HepG2 (cell line): ENCODE measurements around the gene DPP6. TPM values are rescaled to one million over a fixed set of nuclear protein-coding genes. Genes with fewer than 3 reads are reported as not detected.
"Not testable (repeated sequence)": the region's sequence is repeated elsewhere in the genome, so short reads cannot be mapped to it uniquely, and the experiment has no call there.

Experiments
- ATAC-seq: fragments of 200-7000 bp; cut with Tn5 transposase; 3 replicates; pipeline ENCODE4 v1.9.1; 2020; ENCODE audit warnings: mild to moderate bottlenecking, moderate library complexity
- BruUV-seq: library from RNA; stranded (reverse); fragments of 400-500 nt; replicated peaks from 2 replicates; lab custom pipeline; 2021; lab: Mats Ljungman, UMichigan
- CTCF ChIA-PET: fragments of 300-600 bp; formaldehyde crosslinking; extraction: SDS; loops from one replicate; lab custom pipeline; 2021; ENCODE audit warnings: low total read pairs, inconsistent platforms, low intra/inter-chr PET ratio; lab: Yijun Ruan, JAX
- POLR2A ChIA-PET: fragments of 350-600 bp; sonication (Branson Sonifier 250); formaldehyde crosslinking; loops from one replicate; lab custom pipeline; 2020; ENCODE audit warnings: antibody characterized with exemption, inconsistent platforms; lab: Yijun Ruan, JAX
- DNase-seq: peaks from one replicate; pipeline ENCODE4 v3.0.0-alpha.2; 2015; ENCODE audit warnings: low spot score
- FAIRE-seq: peaks from 3 replicates; lab custom pipeline; 2011; peaks lifted over from hg19 to GRCh38; lab: Jason Lieb, UNC
- H2AFZ ChIP-seq: one replicate; pipeline ENCODE4 v1.6.1; 2011; ENCODE audit warnings: low read length, inconsistent platforms
- H3K27ac ChIP-seq: fragments of 300-600 bp; 3 replicates; pipeline ENCODE4 v1.8.0; 2011; ENCODE audit warnings: mixed run types, mild to moderate bottlenecking, mixed read lengths, low read length, inconsistent platforms; ENCODE audit not compliant: insufficient read depth; ENCODE audit errors: extremely low read length
- H3K27me3 ChIP-seq, 2 experiments: fragments of 200-600 bp in 1 of 2; 2 replicates in 1 of 2; 3 replicates in 1 of 2; pipeline versions ENCODE4 v1.6.0 to v1.8.0; 2011; ENCODE audit warnings: low read length in 2 of 2, mild to moderate bottlenecking in 2 of 2, moderate library complexity in 2 of 2, inconsistent platforms in 1 of 2; ENCODE audit not compliant: insufficient read depth in 2 of 2, control insufficient read depth in 1 of 2
- H3K36me3 ChIP-seq, 2 experiments: fragments of 200-600 bp in 1 of 2; replicated peaks in 1 of 2; 2 replicates in 1 of 2; 3 replicates in 1 of 2; pipeline versions ENCODE4 v1.5.1 to v1.8.0; 2011; ENCODE audit warnings: low read length in 2 of 2, inconsistent platforms in 1 of 2; ENCODE audit not compliant: insufficient read depth in 2 of 2, control insufficient read depth in 1 of 2
- H3K4me1 ChIP-seq: 2 replicates; pipeline ENCODE4 v1.5.1; 2012; ENCODE audit warnings: low read length, inconsistent platforms; ENCODE audit not compliant: insufficient read depth
- H3K4me2 ChIP-seq: 2 replicates; pipeline ENCODE4 v1.6.0; 2011; ENCODE audit warnings: low read depth, low read length, inconsistent platforms
- H3K4me3 ChIP-seq, 3 experiments: fragments of 200-600 bp in 1 of 3; sonication (generic), shearing (Covaris generic) in 1 of 3; replicated peaks in 1 of 3; 2 replicates each; pipeline ENCODE4 v1.5.1; 2011 to 2016; ENCODE audit warnings: low read length in 3 of 3, inconsistent platforms in 2 of 3, low read depth in 2 of 3, mild to moderate bottlenecking in 2 of 3, control low read depth in 1 of 3, mixed read lengths in 1 of 3; ENCODE audit not compliant: insufficient read depth in 1 of 3
- H3K79me2 ChIP-seq: one replicate; pipeline ENCODE4 v1.6.1; 2011; ENCODE audit warnings: low read length, inconsistent platforms; ENCODE audit not compliant: insufficient read depth
- H3K9ac ChIP-seq: 2 replicates; pipeline ENCODE4 v1.6.0; 2011; ENCODE audit warnings: mild to moderate bottlenecking, low read depth, low read length, inconsistent platforms; ENCODE audit not compliant: insufficient read depth
- H3K9me3 ChIP-seq: 2 replicates; pipeline ENCODE4 v1.5.1; 2012; ENCODE audit warnings: mild to moderate bottlenecking, low read length
- H4K20me1 ChIP-seq: 2 replicates; pipeline ENCODE4 v1.6.0; 2011; ENCODE audit warnings: inconsistent platforms, mild to moderate bottlenecking, low read length, moderate library complexity; ENCODE audit not compliant: insufficient read depth
- CEBPG ChIP-seq: IDR thresholded peaks from 2 replicates; pipeline ENCODE4 v1.6.1; 2016
- SMC3 ChIP-seq: IDR thresholded peaks from 2 replicates; pipeline ENCODE4 v1.6.1; 2011; ENCODE audit warnings: low read length, improper control_type of control experiment
- STAG1 ChIP-seq: sonication (generic); formaldehyde crosslinking; IDR thresholded peaks from 2 replicates; pipeline ENCODE4 v1.4.0; 2020; ENCODE audit warnings: missing genetic modification reagents
- WGBS: methylation state at CpG from one replicate; pipeline ENCODE4 v1.1.6; 2017; ENCODE audit warnings: low lambda C conversion rate; 5-methylcytosine and 5-hydroxymethylcytosine counted together
- in situ Hi-C: cut with HindIII; loops from 2 replicates; pipeline ENCODE4 v1.10.0; 2017; ENCODE audit warnings: low pct_unique_long_range_greater_than_20kb; ENCODE audit not compliant: extremely low pct_ligation_motif_present
- intact Hi-C: fragments of 100-400 bp; cut with micrococcal nuclease; formaldehyde crosslinking; loops from one replicate; pipeline ENCODE4 v1.10.0; 2022; ENCODE audit not compliant: unreplicated experiment
- polyA plus RNA-seq, 8 experiments: library from polyadenylated mRNA; depleted of rRNA in 3 of 8; stranded (reverse) in 7 of 8; unstranded in 1 of 8; fragments of >200 nt; fragmentation: Illumina TruSeq in 4 of 8; extraction: Trizol in 4 of 8; gene quantifications; 2 replicates each; pipeline versions ENCODE4 v1.2.1 to v1.2.3, GENCODE V29; 2011 to 2016; ENCODE audit warnings: low read depth in 4 of 8, missing spikeins in 1 of 8, mixed read lengths in 1 of 8; ENCODE audit not compliant: insufficient read depth in 1 of 8
- total RNA-seq, 5 experiments: library from RNA; depleted of rRNA; stranded (reverse); fragments of >200 nt; fragmentation: Illumina TruSeq; extraction: Trizol; gene quantifications; 2 replicates each; pipeline ENCODE4 v1.2.3, GENCODE V29; 2016; ENCODE audit warnings: low read depth in 1 of 5
- TF ChIP-seq, protein P1 (sequence below): IDR thresholded peaks from 2 replicates; pipeline ENCODE4 v1.6.1; 2016; ENCODE audit warnings: missing compliant biosample characterization, missing genetic modification reagents, borderline replicate concordance
- TF ChIP-seq, protein P2 (sequence below): sonication (generic); formaldehyde crosslinking; IDR thresholded peaks from 2 replicates; pipeline ENCODE4 v1.5.0; 2020; ENCODE audit warnings: mild to moderate bottlenecking, missing genetic modification reagents, moderate library complexity

DPP6 gene
- total and polyA plus RNA-seq, 2 of the 13 experiments (the other 11 are each of a cell fraction or from before 2014, with no cell fraction given) = not detected

DNA sequence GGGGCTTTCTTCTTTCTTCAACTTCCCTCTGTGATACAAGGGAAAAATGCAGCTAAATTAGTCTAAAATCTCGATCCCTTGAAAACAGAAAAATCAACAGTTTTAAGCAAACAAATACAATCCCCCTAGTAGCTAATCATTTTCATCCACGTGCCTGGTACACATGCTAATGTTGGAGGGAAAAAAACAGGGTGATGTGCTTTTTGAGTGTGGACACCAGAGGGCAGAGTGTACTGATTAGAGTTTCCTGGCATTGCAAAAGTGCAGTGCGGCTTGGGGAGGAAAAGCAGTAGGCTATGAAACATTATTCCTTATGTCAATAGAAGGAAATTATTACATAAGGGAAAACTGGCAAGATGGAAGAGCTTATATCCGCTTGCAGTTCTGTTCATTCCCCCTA is 19.6 kb downstream of the DPP6 start:
- BruUV-seq, H3K36me3 ChIP-seq, H3K79me2 ChIP-seq, H3K9ac ChIP-seq, H3K4me1 ChIP-seq, H2AFZ ChIP-seq, H3K9me3 ChIP-seq, in situ Hi-C loops, POLR2A ChIA-PET, H3K4me3 ChIP-seq, H3K27me3 ChIP-seq, H3K27ac ChIP-seq, H4K20me1 ChIP-seq, H3K4me2 ChIP-seq, intact Hi-C loops: not testable (repeated sequence)
- FAIRE-seq (peak; percentile 56), ATAC-seq (peak; percentile 76), DNase-seq (peak; percentile 24)
- TF ChIP-seq, protein P1, sequence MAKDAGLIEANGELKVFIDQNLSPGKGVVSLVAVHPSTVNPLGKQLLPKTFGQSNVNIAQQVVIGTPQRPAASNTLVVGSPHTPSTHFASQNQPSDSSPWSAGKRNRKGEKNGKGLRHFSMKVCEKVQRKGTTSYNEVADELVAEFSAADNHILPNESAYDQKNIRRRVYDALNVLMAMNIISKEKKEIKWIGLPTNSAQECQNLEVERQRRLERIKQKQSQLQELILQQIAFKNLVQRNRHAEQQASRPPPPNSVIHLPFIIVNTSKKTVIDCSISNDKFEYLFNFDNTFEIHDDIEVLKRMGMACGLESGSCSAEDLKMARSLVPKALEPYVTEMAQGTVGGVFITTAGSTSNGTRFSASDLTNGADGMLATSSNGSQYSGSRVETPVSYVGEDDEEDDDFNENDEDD (CRISPR knock-in tag) = peak; percentile 17; the same call in 1 of the 2 replicates
- TF ChIP-seq, protein P2, sequence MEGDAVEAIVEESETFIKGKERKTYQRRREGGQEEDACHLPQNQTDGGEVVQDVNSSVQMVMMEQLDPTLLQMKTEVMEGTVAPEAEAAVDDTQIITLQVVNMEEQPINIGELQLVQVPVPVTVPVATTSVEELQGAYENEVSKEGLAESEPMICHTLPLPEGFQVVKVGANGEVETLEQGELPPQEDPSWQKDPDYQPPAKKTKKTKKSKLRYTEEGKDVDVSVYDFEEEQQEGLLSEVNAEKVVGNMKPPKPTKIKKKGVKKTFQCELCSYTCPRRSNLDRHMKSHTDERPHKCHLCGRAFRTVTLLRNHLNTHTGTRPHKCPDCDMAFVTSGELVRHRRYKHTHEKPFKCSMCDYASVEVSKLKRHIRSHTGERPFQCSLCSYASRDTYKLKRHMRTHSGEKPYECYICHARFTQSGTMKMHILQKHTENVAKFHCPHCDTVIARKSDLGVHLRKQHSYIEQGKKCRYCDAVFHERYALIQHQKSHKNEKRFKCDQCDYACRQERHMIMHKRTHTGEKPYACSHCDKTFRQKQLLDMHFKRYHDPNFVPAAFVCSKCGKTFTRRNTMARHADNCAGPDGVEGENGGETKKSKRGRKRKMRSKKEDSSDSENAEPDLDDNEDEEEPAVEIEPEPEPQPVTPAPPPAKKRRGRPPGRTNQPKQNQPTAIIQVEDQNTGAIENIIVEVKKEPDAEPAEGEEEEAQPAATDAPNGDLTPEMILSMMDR (CRISPR knock-in tag) = peak; percentile 59
- TF ChIP-seq SMC3 (peak; percentile 58), STAG1 (CRISPR knock-in tag) (peak; percentile 68), CEBPG (CRISPR knock-in tag) (0 out of 2 replicates have a peak, but pooled peaks have one; percentile 7)
- CTCF ChIA-PET = interaction anchor here (0.8 kb wide), 1 partner anchor 432 kb away, joined by 5 read pairs; no protein-coding TSS in a partner anchor
- WGBS = 14% methylated on average over 4 of the region's 4 CpGs

DNA sequence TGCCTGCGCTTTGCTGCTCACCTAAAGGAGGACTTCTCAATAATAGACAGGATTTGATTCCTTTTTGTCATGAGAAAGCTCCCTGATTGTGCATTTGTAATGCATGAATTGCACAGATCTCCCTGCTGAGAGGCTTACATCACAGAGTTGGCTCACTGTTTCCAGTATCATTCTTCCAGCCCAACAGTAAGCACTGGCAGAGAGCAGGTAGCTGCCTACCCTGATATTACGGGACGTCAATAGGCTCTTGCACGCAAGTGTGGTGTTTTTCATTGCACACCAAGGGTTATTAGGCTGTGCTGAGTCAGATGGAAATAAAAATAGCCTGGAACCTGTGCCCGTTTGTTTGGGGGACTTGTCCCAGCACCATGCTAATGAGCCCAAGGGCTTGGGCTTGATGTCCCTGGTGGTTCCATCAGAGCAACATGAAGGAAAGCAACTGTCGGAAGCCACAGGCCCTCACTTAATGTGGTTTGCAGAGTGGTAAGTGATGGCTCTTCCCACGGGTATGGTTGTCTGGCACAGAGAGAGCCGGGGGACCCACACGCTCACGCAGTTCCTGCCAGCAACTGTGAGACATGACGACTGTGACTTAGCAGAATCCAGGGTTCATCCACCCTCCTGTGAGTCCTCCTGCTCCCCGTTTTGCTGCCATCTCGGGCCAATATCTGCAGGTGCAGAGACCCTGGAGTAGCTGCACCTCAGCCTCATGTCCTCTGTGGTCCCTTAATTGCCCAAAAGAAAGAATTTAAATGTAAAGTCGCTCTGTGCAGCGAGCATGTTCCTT is 20.4 kb downstream of the DPP6 start:
- in situ Hi-C loops, H3K4me1 ChIP-seq, H4K20me1 ChIP-seq, DNase-seq, H3K4me3 ChIP-seq, FAIRE-seq, intact Hi-C loops, ATAC-seq, POLR2A ChIA-PET, H3K27ac ChIP-seq, H3K36me3 ChIP-seq, H3K27me3 ChIP-seq, H3K9ac ChIP-seq, H3K4me2 ChIP-seq, H3K79me2 ChIP-seq, H2AFZ ChIP-seq, BruUV-seq, H3K9me3 ChIP-seq: not testable (repeated sequence)
- CTCF ChIA-PET = interaction anchor here (0.8 kb wide), 1 partner anchor 431 kb away, joined by 5 read pairs; no protein-coding TSS in a partner anchor
- 26% methylated on average over 11 of the region's 15 CpGs for WGBS

DNA sequence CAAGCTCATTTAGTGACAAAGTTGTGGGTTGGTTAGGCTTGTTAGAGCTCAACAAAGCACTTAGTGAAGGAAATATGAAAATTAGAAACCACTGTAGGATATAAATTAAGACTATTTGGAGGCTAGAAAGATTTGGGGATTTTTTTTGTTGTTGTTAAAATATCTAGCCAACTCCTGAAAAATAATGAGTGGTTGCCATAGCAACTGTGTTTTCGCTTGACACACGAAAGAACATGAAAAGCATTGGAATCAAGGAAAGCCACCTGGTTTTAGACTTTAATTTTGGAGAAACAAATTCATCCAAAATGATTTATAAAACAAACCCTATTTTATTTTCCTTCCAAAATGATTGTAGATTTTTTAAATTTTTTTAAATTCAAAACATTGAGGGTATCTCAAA is 26.3 kb downstream of the DPP6 start:
- in situ Hi-C loops, H3K4me1 ChIP-seq, FAIRE-seq, H3K79me2 ChIP-seq, DNase-seq, H3K27me3 ChIP-seq, H3K4me2 ChIP-seq, H4K20me1 ChIP-seq, ATAC-seq, intact Hi-C loops, H3K4me3 ChIP-seq, BruUV-seq, H3K9ac ChIP-seq, H3K27ac ChIP-seq, H2AFZ ChIP-seq, H3K36me3 ChIP-seq, H3K9me3 ChIP-seq, POLR2A ChIA-PET, CTCF ChIA-PET: not testable (repeated sequence)
- 0% methylated on average over 2 of the region's 2 CpGs for WGBS
